DOHH2 (cell line): ENCODE measurements around the gene NCBP3.

Source experiments
- EZH2phosphoT487 ChIP-seq: fragments of 200-600 bp; sonication (generic); IDR thresholded peaks from 2 replicates; pipeline ENCODE4 v1.6.1; 2017; ENCODE audit warnings: borderline replicate concordance, mild to moderate bottlenecking, antibody characterized with exemption, low read length, moderate library complexity, mixed read lengths
- TF ChIP-seq, protein P1 (sequence below): fragments of 200-600 bp; sonication (generic); IDR thresholded peaks from one replicate; pipeline ENCODE4 v1.5.1; 2014; ENCODE audit warnings: antibody characterized with exemption, mild to moderate bottlenecking, low read depth, low read length; ENCODE audit not compliant: poor library complexity, severe bottlenecking

DNA sequence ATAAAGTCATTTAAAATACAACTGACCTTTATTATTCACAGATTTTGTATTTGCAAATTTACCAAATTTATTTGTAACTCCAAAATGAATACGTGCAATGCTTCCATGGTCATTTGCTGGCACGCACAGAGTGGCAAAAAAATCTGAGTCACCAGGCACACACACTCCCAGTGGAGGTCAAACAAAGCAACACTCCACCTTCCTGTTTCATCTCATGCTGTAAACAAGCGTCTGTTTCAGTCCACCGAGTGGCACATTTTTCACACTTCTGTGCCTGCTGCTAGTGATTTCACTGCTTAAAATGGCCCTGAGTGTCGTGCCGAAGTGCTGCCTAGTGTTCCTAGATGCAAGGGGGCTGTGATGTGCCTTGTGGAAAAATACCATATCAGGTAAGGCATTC lies 27.3 kb downstream of the NCBP3 start:
- TF ChIP-seq, protein P1, sequence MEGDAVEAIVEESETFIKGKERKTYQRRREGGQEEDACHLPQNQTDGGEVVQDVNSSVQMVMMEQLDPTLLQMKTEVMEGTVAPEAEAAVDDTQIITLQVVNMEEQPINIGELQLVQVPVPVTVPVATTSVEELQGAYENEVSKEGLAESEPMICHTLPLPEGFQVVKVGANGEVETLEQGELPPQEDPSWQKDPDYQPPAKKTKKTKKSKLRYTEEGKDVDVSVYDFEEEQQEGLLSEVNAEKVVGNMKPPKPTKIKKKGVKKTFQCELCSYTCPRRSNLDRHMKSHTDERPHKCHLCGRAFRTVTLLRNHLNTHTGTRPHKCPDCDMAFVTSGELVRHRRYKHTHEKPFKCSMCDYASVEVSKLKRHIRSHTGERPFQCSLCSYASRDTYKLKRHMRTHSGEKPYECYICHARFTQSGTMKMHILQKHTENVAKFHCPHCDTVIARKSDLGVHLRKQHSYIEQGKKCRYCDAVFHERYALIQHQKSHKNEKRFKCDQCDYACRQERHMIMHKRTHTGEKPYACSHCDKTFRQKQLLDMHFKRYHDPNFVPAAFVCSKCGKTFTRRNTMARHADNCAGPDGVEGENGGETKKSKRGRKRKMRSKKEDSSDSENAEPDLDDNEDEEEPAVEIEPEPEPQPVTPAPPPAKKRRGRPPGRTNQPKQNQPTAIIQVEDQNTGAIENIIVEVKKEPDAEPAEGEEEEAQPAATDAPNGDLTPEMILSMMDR, result no peak
- TF ChIP-seq EZH2phosphoT487, result no peak
